RWPE2 (cell line): Measurements from ENCODE around the gene SRMS.

Experiments
- ATAC-seq: fragments of 200-7000 bp; cut with Tn5 transposase; 3 replicates; pipeline ENCODE4 v1.9.1; 2021; ENCODE audit warnings: low read depth
- DNase-seq: peaks from one replicate; pipeline ENCODE4 v3.0.0-alpha.2; 2020; ENCODE audit warnings: low spot score
- H3K27ac ChIP-seq: fragments of 450-650 bp; 2 replicates; pipeline ENCODE4 v1.5.1; 2017; ENCODE audit warnings: mild to moderate bottlenecking; ENCODE audit not compliant: poor library complexity, severe bottlenecking
- H3K27me3 ChIP-seq: fragments of 250-450 bp; sonication (Bioruptor Pico); 2 replicates; pipeline ENCODE4 v1.5.1; 2021; ENCODE audit warnings: mild to moderate bottlenecking, moderate library complexity; ENCODE audit not compliant: insufficient read depth, poor library complexity, severe bottlenecking
- H3K36me3 ChIP-seq: fragments of 250-450 bp; sonication (Bioruptor Pico); 2 replicates; pipeline ENCODE4 v1.5.1; 2020; ENCODE audit warnings: low read depth, mild to moderate bottlenecking, moderate library complexity
- H3K4me1 ChIP-seq: fragments of 250-450 bp; sonication (Bioruptor Pico); 2 replicates; pipeline ENCODE4 v1.5.1; 2021; ENCODE audit warnings: mild to moderate bottlenecking, moderate library complexity; ENCODE audit not compliant: insufficient read depth, poor library complexity, severe bottlenecking
- H3K4me3 ChIP-seq: fragments of 250-450 bp; sonication (Bioruptor Pico); 2 replicates; pipeline ENCODE4 v1.5.1; 2021; ENCODE audit warnings: mild to moderate bottlenecking, moderate library complexity; ENCODE audit not compliant: severe bottlenecking
- H3K9me3 ChIP-seq: fragments of 250-450 bp; sonication (Bioruptor Pico); 2 replicates; pipeline ENCODE4 v1.5.1; 2021; ENCODE audit warnings: mild to moderate bottlenecking, moderate library complexity; ENCODE audit not compliant: severe bottlenecking
- TF ChIP-seq, protein P1 (sequence below): fragments of 450-650 bp; IDR thresholded peaks from one replicate; pipeline ENCODE4 v1.5.1; 2017; ENCODE audit warnings: mild to moderate bottlenecking, moderate library complexity; ENCODE audit not compliant: poor library complexity, severe bottlenecking

SRMS gene

DNA sequence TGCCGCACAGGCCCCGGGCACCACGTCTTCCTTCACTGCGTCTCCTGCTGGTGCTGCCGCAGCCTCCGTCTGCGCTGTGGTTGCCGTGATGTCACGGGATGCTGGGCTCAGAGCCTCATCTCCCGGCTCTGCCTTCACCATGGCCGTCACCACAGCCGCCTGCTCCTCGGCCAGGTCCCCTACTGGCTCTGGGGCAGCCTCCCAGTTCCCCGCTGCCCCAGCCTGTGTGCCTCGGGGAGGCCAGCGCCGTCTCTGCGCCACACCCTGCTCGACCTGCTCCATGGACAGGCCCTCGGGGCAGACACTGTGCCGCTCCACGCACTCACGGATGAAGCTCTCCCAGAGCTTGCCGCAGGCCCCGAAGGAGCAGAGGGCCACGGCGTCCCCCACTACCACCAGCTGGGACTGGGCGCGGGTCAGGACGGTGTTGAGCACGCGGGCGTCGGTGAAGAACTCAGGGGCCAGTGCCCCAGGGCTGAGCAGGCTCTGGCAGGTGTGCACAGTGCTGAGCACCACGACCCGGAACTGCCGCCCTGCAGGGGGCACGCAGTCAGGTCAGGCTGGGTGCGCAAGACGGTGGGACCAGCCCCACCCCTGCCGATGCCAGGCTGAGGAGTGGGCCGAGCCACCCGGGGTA lies 18.3 kb upstream of the SRMS start:
- H3K27ac ChIP-seq, result no peak overlapping the region
- H3K4me3 ChIP-seq, result no peak overlapping the region
- H3K27me3 ChIP-seq, result no peaks in the 10 kb centered on the region
- peak; percentile 88 for DNase-seq
- no peaks in the 10 kb centered on the region for H3K9me3 ChIP-seq
- no peaks in the 10 kb centered on the region for H3K4me1 ChIP-seq
- no peak for ATAC-seq
- TF ChIP-seq, protein P1, sequence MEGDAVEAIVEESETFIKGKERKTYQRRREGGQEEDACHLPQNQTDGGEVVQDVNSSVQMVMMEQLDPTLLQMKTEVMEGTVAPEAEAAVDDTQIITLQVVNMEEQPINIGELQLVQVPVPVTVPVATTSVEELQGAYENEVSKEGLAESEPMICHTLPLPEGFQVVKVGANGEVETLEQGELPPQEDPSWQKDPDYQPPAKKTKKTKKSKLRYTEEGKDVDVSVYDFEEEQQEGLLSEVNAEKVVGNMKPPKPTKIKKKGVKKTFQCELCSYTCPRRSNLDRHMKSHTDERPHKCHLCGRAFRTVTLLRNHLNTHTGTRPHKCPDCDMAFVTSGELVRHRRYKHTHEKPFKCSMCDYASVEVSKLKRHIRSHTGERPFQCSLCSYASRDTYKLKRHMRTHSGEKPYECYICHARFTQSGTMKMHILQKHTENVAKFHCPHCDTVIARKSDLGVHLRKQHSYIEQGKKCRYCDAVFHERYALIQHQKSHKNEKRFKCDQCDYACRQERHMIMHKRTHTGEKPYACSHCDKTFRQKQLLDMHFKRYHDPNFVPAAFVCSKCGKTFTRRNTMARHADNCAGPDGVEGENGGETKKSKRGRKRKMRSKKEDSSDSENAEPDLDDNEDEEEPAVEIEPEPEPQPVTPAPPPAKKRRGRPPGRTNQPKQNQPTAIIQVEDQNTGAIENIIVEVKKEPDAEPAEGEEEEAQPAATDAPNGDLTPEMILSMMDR, result no peak
- H3K36me3 ChIP-seq, result peaks cover 44% of the 10 kb centered on the region

DNA sequence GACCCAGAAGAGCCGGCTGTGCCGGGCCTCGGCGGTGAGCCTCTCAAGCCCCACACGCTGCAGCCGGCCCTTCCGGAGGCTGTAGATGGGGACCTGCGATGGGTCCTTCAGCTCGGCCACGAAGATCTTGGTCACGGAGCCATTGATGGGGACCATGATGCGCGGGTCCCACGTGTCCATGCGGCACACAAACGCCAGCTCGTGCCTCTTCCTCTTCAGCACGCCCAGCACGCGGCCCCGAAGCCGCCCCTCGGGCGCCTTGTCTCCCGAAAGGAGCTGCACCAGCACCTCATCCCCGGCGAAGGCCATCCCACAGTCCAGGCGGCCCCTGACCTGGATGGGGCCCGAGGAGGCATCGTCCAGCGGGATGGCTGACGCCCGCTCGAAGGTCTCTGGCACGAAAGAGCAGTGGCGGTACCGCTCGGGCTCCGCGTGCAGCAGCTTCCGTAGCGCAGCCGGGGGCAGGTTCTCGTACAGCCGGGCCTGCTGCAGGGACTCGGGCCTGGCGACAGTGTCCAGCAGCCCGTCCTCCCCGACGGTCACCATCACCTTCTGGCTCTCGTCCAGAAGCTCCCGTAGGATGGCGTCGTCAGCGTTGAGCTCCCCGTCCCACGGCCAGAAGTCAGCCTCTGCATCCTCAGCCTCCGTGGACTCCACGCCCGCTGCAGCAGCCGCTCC lies 17.6 kb upstream of the SRMS start:
- H3K27ac ChIP-seq, result no peak overlapping the region
- ATAC-seq (no peak), DNase-seq (peak; percentile 88)
- H3K36me3 ChIP-seq, result peaks cover 51% of the 10 kb centered on the region
- TF ChIP-seq, protein P1, result no peak
- no peak overlapping the region for H3K4me3 ChIP-seq
- H3K4me1 ChIP-seq, result no peaks in the 10 kb centered on the region
- no peaks in the 10 kb centered on the region for H3K27me3 ChIP-seq
- no peaks in the 10 kb centered on the region for H3K9me3 ChIP-seq

DNA sequence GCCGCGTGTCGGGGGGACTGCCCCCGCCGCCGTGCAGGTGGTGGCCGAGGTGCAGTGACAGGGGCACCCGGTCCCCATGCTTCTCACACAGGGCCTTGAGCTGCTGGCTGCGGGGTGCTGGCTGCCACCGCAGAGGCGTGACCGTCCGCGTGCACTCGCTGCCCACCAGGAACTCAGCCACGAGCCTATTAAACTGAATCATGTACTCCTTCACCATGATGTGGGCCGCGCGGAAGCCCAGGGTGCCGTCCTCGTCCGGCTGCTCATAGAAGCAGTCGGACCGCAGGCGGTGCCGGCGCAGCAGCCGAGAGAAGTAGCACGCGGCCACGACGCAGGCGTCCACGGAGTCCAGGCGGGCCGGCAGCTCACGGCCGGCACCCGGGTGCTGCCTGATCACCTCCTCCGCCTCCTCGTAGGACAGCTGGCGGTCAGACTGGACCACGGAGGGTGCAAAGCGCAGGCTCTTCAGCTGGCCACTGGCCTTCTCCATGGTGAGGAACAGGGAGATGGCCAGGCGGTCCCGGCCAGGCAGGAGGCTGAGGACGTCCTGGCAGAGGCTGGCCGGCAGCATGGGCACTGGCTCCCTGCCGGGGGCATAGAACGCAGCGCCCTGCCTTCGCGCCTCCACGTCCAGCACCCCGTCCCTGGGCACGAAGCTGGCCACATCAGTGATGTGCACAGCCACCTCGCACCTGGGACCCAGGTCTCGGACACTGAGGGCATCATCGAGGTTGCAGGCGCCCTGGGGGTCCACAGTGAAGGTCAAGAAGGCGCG lies 16.7 kb upstream of the SRMS start:
- H3K27me3 ChIP-seq, result no peaks in the 10 kb centered on the region
- no peak overlapping the region for H3K4me3 ChIP-seq
- H3K4me1 ChIP-seq, result no peaks in the 10 kb centered on the region
- peak; percentile 88 for DNase-seq
- peaks cover 56% of the 10 kb centered on the region for H3K36me3 ChIP-seq
- no peak for ATAC-seq
- H3K27ac ChIP-seq, result no peak overlapping the region
- no peaks in the 10 kb centered on the region for H3K9me3 ChIP-seq
- TF ChIP-seq, protein P1, result no peak

DNA sequence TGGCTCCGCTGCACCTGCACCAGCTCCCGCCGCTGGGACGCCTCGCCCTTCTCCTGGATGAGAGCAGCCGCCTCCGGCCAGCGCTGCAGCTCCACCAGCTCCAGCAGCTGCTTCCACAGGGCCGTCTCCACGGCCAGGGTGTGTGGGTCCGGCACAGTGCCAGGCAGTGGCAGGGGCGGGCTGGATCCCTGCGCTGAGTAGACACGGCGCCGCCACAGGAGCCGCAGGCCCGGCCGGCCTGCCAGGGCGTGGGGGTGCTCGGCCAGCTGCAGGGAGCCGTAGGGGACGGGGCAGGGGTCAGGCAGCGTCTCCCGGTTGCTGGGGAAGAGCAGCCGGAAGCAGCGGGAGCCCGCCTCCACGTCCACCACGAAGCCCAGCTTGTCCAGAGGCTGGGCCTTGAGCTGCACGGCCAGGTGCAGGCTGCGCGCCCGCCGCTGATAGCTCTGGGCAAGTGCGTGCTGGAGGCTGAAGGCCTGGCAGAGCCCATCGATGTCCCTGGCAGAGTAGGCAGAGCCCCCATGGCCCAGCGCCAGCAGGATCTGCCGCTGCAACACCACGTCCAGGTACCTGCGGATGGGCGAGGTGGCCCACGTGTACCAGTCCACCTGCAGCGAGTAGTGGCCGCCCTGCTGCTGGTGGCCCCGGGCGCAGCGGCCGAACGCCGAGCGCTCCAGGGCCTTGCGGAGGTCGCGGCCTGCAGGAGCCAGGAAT lies 15.8 kb upstream of the SRMS start:
- Histone ChIP-seq H3K36me3 (peaks cover 61% of the 10 kb centered on the region), H3K27me3 (no peaks in the 10 kb centered on the region), H3K9me3 (no peaks in the 10 kb centered on the region), H3K4me1 (no peaks in the 10 kb centered on the region), H3K27ac (no peak overlapping the region), H3K4me3 (no peak overlapping the region)
- ATAC-seq (no peak), DNase-seq (peak; percentile 88)
- TF ChIP-seq, protein P1, result no peak
